Pancreas (tissue), 10 donors: ENCODE measurements around the gene PIM3. TPM values are rescaled to one million over a fixed set of nuclear protein-coding genes. Genes with fewer than 3 reads are reported as not detected.

Source experiments
- ATAC-seq, 4 donors: fragments of 200-7000 bp; cut with Tn5 transposase; one replicate each; pipeline versions ENCODE4 v1.8.0 to v1.9.1; 2020; ENCODE audit warnings: mild to moderate bottlenecking in 4 of 4, moderate library complexity in 4 of 4
- DNase-seq, 6 donors: peaks; one replicate each; pipeline ENCODE4 v3.0.0-alpha.2; 2020
- FAIRE-seq: peaks from 2 replicates; lab custom pipeline; 2012; peaks lifted over from hg19 to GRCh38; lab: Jason Lieb, UNC
- H3K27ac ChIP-seq, 4 donors: fragments of 200-600 bp; sonication (generic); 1 replicate in 3 of 4; 2 replicates in 1 of 4; pipeline versions ENCODE4 v1.5.0 to v1.8.0; 2020
- H3K27me3 ChIP-seq, 4 donors: fragments of 200-600 bp; one replicate each; pipeline ENCODE4 v1.8.0; 2021
- H3K36me3 ChIP-seq, 3 donors: fragments of 200-600 bp; sonication (generic) in 1 of 3; one replicate each; pipeline versions ENCODE4 v1.5.0 to v1.8.0; 2020 to 2021
- H3K4me1 ChIP-seq, 3 donors: fragments of 200-600 bp; one replicate each; pipeline ENCODE4 v1.8.0; 2021
- H3K4me3 ChIP-seq, 4 donors: fragments of 200-600 bp; sonication (generic) in 2 of 4; one replicate each; pipeline versions ENCODE4 v1.5.0 to v1.8.0; 2020 to 2021
- H3K9me3 ChIP-seq, 4 donors: fragments of 200-600 bp; one replicate each; pipeline ENCODE4 v1.8.0; 2021
- whole genome bisulfite sequencing, 2 donors: extraction: QIAGEN DNeasy Blood & Tissue Kit; methylation state at CpG; one replicate each; pipeline ENCODE4 v1.1.7; 2013; 5-methylcytosine and 5-hydroxymethylcytosine counted together
- intact Hi-C, 3 donors: fragments of 100-400 bp; cut with DNase I; formaldehyde crosslinking; loops; one replicate each; pipeline versions ENCODE4 v1.11.1 to v1.14.2; 2022
- polyA plus RNA-seq, 2 donors: library from polyadenylated mRNA; stranded (reverse); fragments of 200-250 nt; gene quantifications; one replicate each; pipeline ENCODE4 v1.2.3, GENCODE V29; 2013
- total RNA-seq, 6 donors: library from RNA; stranded (reverse); fragmentation: NEBNext Ultra II Directional in 4 of 6; extraction: Animal tissue kit (Norgen Biotek cat#: 25700) in 4 of 6; gene quantifications; one replicate each; pipeline versions ENCODE4 v1.2.1 to v1.2.4, GENCODE V29; 2021 to 2023
- TF ChIP-seq, protein P1 (sequence below), 4 donors: fragments of 200-600 bp; sonication (generic) in 3 of 4; IDR thresholded peaks; one replicate each; pipeline versions ENCODE4 v1.5.0 to v1.8.0; 2021; ENCODE audit warnings: antibody characterized with exemption in 4 of 4
- donor health status: healthy with polysubstance abuse.
- donor health status: DM: no; HTN: no; CAD: no; lungs with moderate emphysema.
- donor health status: DM: no; HTN: no; CAD: no.
- donor health status: control.
- donor health status: control.
- donor health status: Bipolar disorder and iron deficiency.
- donor health status: DM: yes; HTN: yes; CAD: no.
- donor health status: DM: no; HTN: no; CAD: no.
- donor health status: DM: no; HTN: no; CAD: no.
- donor health status: DM: yes; HTN: yes; CAD: no.

PIM3 gene
- total and polyA plus RNA-seq, 8 donors = 25.8 to 90.1 (median 39.9) TPM

- DNase-seq (peak; percentile 79 to 90 (median 84)), FAIRE-seq (no peak), ATAC-seq (peak; percentile 38 to 56 (median 46))
- no peaks in the 10 kb centered on the region for H3K9me3 ChIP-seq
- no peaks in the 10 kb centered on the region for H3K27me3 ChIP-seq
- TF ChIP-seq, protein P1, sequence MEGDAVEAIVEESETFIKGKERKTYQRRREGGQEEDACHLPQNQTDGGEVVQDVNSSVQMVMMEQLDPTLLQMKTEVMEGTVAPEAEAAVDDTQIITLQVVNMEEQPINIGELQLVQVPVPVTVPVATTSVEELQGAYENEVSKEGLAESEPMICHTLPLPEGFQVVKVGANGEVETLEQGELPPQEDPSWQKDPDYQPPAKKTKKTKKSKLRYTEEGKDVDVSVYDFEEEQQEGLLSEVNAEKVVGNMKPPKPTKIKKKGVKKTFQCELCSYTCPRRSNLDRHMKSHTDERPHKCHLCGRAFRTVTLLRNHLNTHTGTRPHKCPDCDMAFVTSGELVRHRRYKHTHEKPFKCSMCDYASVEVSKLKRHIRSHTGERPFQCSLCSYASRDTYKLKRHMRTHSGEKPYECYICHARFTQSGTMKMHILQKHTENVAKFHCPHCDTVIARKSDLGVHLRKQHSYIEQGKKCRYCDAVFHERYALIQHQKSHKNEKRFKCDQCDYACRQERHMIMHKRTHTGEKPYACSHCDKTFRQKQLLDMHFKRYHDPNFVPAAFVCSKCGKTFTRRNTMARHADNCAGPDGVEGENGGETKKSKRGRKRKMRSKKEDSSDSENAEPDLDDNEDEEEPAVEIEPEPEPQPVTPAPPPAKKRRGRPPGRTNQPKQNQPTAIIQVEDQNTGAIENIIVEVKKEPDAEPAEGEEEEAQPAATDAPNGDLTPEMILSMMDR (IDR thresholded peaks at IDR 0.05) = no peak
- 60 to 63% methylated on average over 18 to 23 of the region's 24 CpGs for WGBS, 2 donors
- H3K4me1 ChIP-seq = peaks cover 14 to 23% (median 19%) of the 10 kb centered on the region in 3 donors
- peak overlapping the region; percentile 64 to 95 (median 86) for H3K27ac ChIP-seq
- H3K4me3 ChIP-seq = peak overlapping the region in 2 of 4 donors; percentile 30 to 48
- no peaks in the 10 kb centered on the region for H3K36me3 ChIP-seq
- intact Hi-C loops = loop anchor here in 1 of 3 donors (5.0 kb wide), 1 partner anchor 58 kb away; no protein-coding TSS in a partner anchor
These were observed 26.2 kb upstream of the PIM3 start for GRCh38 chr22:49934160-49934890.

DNA sequence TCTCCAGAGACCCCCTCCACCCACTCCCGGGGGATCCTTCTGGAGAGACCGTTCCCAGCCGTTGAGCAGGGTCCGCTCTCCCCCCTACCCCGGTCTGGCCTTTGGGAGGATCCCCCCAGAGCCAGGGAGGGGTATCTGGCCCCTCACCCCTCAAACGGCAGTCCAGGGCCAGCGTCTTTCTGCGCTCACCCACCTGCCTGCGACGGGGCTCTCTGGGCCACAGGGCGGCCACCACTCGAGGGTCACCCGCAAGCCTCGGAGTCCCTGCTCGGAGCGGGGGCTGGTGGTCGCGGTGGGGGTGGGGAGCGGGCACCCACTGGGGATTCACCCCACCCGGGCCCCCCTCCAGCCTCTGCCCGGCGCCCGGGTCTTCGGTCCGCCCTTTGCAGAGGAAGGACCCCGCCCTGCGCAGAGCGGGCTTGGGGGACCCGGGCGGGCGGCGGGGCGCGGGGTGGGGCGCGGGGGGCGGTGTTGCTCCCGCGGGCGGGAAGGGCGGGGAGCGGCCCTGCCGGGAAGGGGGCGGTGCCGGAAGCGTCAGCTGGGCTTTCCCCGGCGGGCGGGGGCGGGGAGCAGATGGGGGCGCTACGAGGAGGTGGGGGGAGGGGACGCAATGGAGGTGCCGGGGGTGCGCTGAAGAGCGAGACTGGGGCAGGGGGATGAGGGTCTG is 25.5 kb upstream of the PIM3 start:
- DNase-seq (peak; percentile 76 to 94 (median 87)), FAIRE-seq (no peak), ATAC-seq (peak; percentile 33 to 52 (median 41))
- Histone ChIP-seq H3K4me1 (peaks cover 14 to 23% (median 19%) of the 10 kb centered on the region in 3 donors), H3K9me3 (no peaks in the 10 kb centered on the region), H3K27me3 (no peaks in the 10 kb centered on the region), H3K4me3 (peak overlapping the region in 2 of 4 donors; percentile 30 to 48), H3K27ac (peak overlapping the region; percentile 64 to 95 (median 86)), H3K36me3 (no peaks in the 10 kb centered on the region)
- TF ChIP-seq, protein P1 (IDR thresholded peaks at IDR 0.05) = no peak
- intact Hi-C loops = loop anchor here in 1 of 3 donors (5.0 kb wide), 1 partner anchor 57 kb away; no protein-coding TSS in a partner anchor
- WGBS, 2 donors = 10 to 14% methylated on average over 40 to 55 of the region's 56 CpGs

- WGBS, 2 donors = 5 to 9% methylated on average over 3 to 14 of the region's 16 CpGs
- Histone ChIP-seq H3K4me3 (peak overlapping the region in 2 of 4 donors; percentile 30 to 48), H3K27me3 (no peaks in the 10 kb centered on the region), H3K9me3 (no peaks in the 10 kb centered on the region), H3K4me1 (peaks cover 14 to 23% (median 19%) of the 10 kb centered on the region in 3 donors), H3K27ac (peak overlapping the region; percentile 42 to 95 (median 86)), H3K36me3 (no peaks in the 10 kb centered on the region)
- ATAC-seq (no peak), DNase-seq (peak in 2 of 6 donors; percentile 35 to 56), FAIRE-seq (no peak)
- intact Hi-C loops = no loop called here
- TF ChIP-seq, protein P1 (IDR thresholded peaks at IDR 0.05) = no peak
These were observed 25.0 kb upstream of the PIM3 start for GRCh38 chr22:49935561-49935960.

DNA sequence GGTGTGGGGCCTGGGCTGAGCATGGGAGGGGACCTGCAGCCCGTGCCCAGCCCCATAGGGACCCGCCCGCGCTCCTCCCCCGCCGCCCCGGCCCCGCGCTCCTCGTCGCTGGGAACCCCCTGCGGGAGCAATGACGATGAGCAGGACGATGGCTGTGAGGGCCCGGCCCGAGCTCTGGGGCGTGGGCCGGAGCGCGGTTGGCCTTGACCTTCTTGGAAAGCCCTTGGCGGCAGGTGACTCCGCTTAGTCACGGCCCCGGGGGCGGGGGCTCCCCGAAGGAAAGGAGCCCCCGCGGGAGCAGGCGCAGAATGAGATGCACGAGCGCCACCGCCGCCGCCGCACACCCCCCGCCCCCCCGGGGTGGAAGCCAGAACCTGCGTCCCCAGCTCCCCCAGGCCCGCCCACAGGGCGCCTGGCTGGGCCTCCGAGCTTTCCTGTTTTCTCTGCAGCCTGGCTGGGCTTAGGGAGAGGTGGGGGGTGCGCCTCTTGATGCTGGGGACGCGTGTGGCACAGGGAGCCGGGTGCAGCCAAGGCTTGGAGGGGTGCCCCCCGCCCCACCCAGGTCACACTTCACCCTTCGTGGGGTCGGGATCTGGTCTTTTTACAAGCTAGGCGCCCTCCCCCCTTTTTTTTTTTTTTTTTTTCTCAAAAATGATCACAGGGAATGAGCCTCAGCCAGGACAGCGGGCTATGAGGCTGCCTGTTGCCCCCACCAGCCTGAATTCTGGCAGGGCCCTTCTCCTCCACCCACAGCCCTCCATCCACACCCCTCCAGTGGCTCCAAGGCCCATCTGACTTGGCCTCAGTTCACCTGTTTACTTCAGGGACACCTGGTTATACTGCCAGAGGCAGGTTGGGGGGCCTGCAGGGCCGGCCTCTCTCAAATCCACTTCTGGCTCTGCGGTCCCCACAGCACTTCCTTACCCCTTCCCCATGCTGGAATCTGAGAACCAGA is 24.3 kb upstream of the PIM3 start:
- intact Hi-C loops = no loop called here
- Histone ChIP-seq H3K36me3 (no peaks in the 10 kb centered on the region), H3K9me3 (no peaks in the 10 kb centered on the region), H3K4me1 (peaks cover 14 to 23% (median 19%) of the 10 kb centered on the region in 3 donors), H3K4me3 (peak overlapping the region in 2 of 4 donors; percentile 30 to 48), H3K27ac (peak overlapping the region; percentile 42 to 95 (median 76)), H3K27me3 (no peaks in the 10 kb centered on the region)
- DNase-seq (peak; percentile 90 to 93 (median 92)), FAIRE-seq (no peak), ATAC-seq (peak; percentile 67 to 82 (median 72))
- 9 to 12% methylated on average over 40 to 52 of the region's 52 CpGs for WGBS, 2 donors
- TF ChIP-seq, protein P1 (IDR thresholded peaks at IDR 0.05) = no peak
